ENCODE data around the gene LRRN2. TPM values are rescaled to one million over a fixed set of nuclear protein-coding genes. Genes with fewer than 3 reads are reported as not detected.

LRRN2 gene
- total RNA-seq, 5 donors from 2014 or later (not counting 1 experiment from before 2014, with no cell fraction given): 0.03 TPM; not detected in 4

DNA sequence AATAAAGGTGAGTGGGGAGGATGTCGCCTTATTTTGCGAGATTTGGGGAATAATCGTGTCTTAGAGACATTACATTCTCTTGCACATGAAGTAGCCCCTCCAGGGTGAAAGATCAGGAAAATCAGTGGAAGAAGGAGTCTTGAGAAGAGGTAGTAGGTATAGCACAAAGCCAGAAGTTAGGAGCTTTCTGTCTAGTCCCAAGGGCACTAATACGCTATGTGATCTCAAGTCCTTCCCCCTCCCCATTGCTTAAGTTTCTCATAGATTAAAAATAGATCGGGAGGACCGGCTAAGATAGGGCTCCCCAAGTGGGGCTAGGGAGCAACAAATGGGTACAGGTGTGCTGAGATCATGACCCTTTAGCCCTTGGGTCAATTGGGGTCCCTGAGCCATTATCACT is 13.5 kb downstream of the LRRN2 start:
- ATAC-seq (replicated peaks in 1 of 4) (no peak), DNase-seq (no peak)
- WGBS (ENCODE audit: insufficient coverage): 91% methylated on average over 3 of the region's 6 CpGs
- H3K9me3 ChIP-seq: no peaks in the 10 kb centered on the region
- ChIA-PET CTCF (interaction anchor here in 1 of 2 donors (0.6 kb wide), 1 partner anchor 12 kb away, joined by 3 read pairs; no protein-coding TSS in a partner anchor), POLR2A (no interaction called here)
- Mint-ChIP-seq H3K4me3 (no peak overlapping the region), H3K9me3 (no peaks in the 10 kb centered on the region), H3K36me3 (no peaks in the 10 kb centered on the region), H3K4me1 (no peaks in the 10 kb centered on the region), H3K27ac (no peak overlapping the region), H3K27me3 (peaks cover 0 to 3% of the 10 kb centered on the region in 2 donors)
- H3K36me3 ChIP-seq (ENCODE audit: control insufficient read depth in 2 of 2, extremely low read depth in 1 of 2, insufficient read depth in 1 of 2, low read length in 1 of 2): no peaks in the 10 kb centered on the region
- no peaks in the 10 kb centered on the region for H3K4me1 ChIP-seq (ENCODE audit: control insufficient read depth in 1 of 2, extremely low read depth in 1 of 2, insufficient read depth in 2 of 2, low read length in 2 of 2)
- peaks cover 0 to 18% of the 10 kb centered on the region in 2 experiments for H3K27me3 ChIP-seq (replicated peaks in 1 of 2; ENCODE audit: control insufficient read depth in 2 of 2, extremely low read depth in 1 of 2, insufficient read depth in 2 of 2, low read length in 1 of 2)
- no peak overlapping the region for H3K27ac ChIP-seq (ENCODE audit: low read length)
- no peak overlapping the region for H3K4me3 ChIP-seq (ENCODE audit: control insufficient read depth in 1 of 2, extremely low read depth in 1 of 2, low read length in 1 of 2)

DNA sequence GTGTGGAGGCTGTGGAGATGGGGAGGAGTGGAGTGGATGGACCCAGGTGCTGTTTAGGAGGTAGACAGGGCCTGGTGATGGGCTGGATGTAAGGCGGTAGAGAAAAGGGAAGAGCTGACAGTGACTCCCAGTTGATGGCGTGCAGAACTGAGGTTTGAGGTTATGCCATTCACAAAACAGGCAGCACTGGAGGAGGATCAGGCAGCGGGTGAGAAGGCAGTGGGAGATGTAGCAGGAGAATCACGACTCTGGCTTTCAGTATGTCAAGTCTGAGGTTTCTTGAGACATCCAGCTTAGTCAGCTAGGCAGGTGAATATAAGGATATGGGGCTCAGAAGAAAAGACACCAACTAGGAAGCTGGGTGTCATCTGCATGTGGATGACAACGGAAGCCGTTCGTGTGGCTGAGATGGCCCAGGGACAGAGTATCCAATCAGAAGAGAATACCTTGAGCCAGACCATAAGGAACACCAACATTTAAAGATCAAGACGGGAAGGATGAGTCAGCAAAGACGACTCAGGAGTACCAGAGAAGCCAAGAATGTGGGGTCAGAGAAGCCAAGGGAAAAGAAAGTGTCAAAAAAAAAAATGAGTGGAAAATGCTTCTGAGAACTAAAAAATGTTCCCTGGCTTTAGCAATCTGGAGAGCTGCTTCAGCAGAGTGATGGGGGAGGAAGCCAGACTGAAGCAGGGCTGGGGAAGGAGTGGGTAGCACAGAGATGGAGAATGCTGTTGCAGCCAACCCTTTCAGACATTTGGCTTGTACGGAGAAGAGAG is 15.2 kb downstream of the LRRN2 start:
- no peak for ATAC-seq (replicated peaks in 1 of 4)
- Histone ChIP-seq H3K4me3 (ENCODE audit: control insufficient read depth in 1 of 2, extremely low read depth in 1 of 2, low read length in 1 of 2) (no peak overlapping the region), H3K27me3 (replicated peaks in 1 of 2; ENCODE audit: control insufficient read depth in 2 of 2, extremely low read depth in 1 of 2, insufficient read depth in 2 of 2, low read length in 1 of 2) (peaks cover 0 to 18% of the 10 kb centered on the region in 2 experiments), H3K27ac (ENCODE audit: low read length) (no peak overlapping the region), H3K36me3 (ENCODE audit: control insufficient read depth in 2 of 2, extremely low read depth in 1 of 2, insufficient read depth in 1 of 2, low read length in 1 of 2) (no peaks in the 10 kb centered on the region), H3K4me1 (ENCODE audit: control insufficient read depth in 1 of 2, extremely low read depth in 1 of 2, insufficient read depth in 2 of 2, low read length in 2 of 2) (no peaks in the 10 kb centered on the region), H3K9me3 (no peaks in the 10 kb centered on the region)
- H3K27me3 Mint-ChIP-seq: peaks cover 0 to 1% of the 10 kb centered on the region in 2 donors
- 58% methylated on average over 7 of the region's 10 CpGs for WGBS (ENCODE audit: insufficient coverage)
- H3K4me1 Mint-ChIP-seq: no peaks in the 10 kb centered on the region
- no peaks in the 10 kb centered on the region for H3K9me3 Mint-ChIP-seq
- H3K4me3 Mint-ChIP-seq: no peak overlapping the region
- DNase-seq: no peak
- POLR2A ChIA-PET: no interaction called here
- H3K36me3 Mint-ChIP-seq: no peaks in the 10 kb centered on the region
- no peak overlapping the region for H3K27ac Mint-ChIP-seq
- CTCF ChIA-PET: no interaction called here

GRCh38 chr1:204669579-204669978 is 16.0 kb downstream of the LRRN2 start:
- no peak for ATAC-seq (replicated peaks in 1 of 4)
- ChIA-PET CTCF (no interaction called here), POLR2A (no interaction called here)
- Mint-ChIP-seq H3K4me1 (no peaks in the 10 kb centered on the region), H3K4me3 (no peak overlapping the region), H3K9me3 (no peaks in the 10 kb centered on the region), H3K36me3 (no peaks in the 10 kb centered on the region), H3K27ac (no peak overlapping the region), H3K27me3 (peaks cover 0 to 4% of the 10 kb centered on the region in 2 donors)
- Histone ChIP-seq H3K9me3 (no peaks in the 10 kb centered on the region), H3K36me3 (ENCODE audit: control insufficient read depth in 2 of 2, extremely low read depth in 1 of 2, insufficient read depth in 1 of 2, low read length in 1 of 2) (no peaks in the 10 kb centered on the region), H3K27me3 (replicated peaks in 1 of 2; ENCODE audit: control insufficient read depth in 2 of 2, extremely low read depth in 1 of 2, insufficient read depth in 2 of 2, low read length in 1 of 2) (peaks cover 0 to 22% of the 10 kb centered on the region in 2 experiments), H3K4me1 (ENCODE audit: control insufficient read depth in 1 of 2, extremely low read depth in 1 of 2, insufficient read depth in 2 of 2, low read length in 2 of 2) (no peaks in the 10 kb centered on the region), H3K27ac (ENCODE audit: low read length) (no peak overlapping the region), H3K4me3 (ENCODE audit: control insufficient read depth in 1 of 2, extremely low read depth in 1 of 2, low read length in 1 of 2) (no peak overlapping the region)
- 0% methylated on average over 1 of the region's 1 CpG for whole genome bisulfite sequencing (ENCODE audit: insufficient coverage)
- no peak for DNase-seq

- no peak for ATAC-seq (replicated peaks in 1 of 4)
- no peak overlapping the region for H3K27ac Mint-ChIP-seq
- Histone ChIP-seq H3K4me3 (ENCODE audit: control insufficient read depth in 1 of 2, extremely low read depth in 1 of 2, low read length in 1 of 2) (no peak overlapping the region), H3K4me1 (ENCODE audit: control insufficient read depth in 1 of 2, extremely low read depth in 1 of 2, insufficient read depth in 2 of 2, low read length in 2 of 2) (no peaks in the 10 kb centered on the region), H3K27ac (ENCODE audit: low read length) (no peak overlapping the region), H3K36me3 (ENCODE audit: control insufficient read depth in 2 of 2, extremely low read depth in 1 of 2, insufficient read depth in 1 of 2, low read length in 1 of 2) (no peaks in the 10 kb centered on the region), H3K9me3 (no peaks in the 10 kb centered on the region), H3K27me3 (replicated peaks in 1 of 2; ENCODE audit: control insufficient read depth in 2 of 2, extremely low read depth in 1 of 2, insufficient read depth in 2 of 2, low read length in 1 of 2) (peaks cover 0 to 24% of the 10 kb centered on the region in 2 experiments)
- ChIA-PET CTCF (no interaction called here), POLR2A (no interaction called here)
- 76% methylated on average over 4 of the region's 6 CpGs for WGBS (ENCODE audit: insufficient coverage)
- H3K4me3 Mint-ChIP-seq: no peak overlapping the region
- H3K36me3 Mint-ChIP-seq: no peaks in the 10 kb centered on the region
- DNase-seq: no peak
- no peaks in the 10 kb centered on the region for H3K9me3 Mint-ChIP-seq
- peaks cover 9 to 12% of the 10 kb centered on the region in 2 donors for H3K27me3 Mint-ChIP-seq
- no peaks in the 10 kb centered on the region for H3K4me1 Mint-ChIP-seq
Measured at GRCh38 chr1:204664384-204664651, 21.2 kb downstream of the LRRN2 start.

DNA sequence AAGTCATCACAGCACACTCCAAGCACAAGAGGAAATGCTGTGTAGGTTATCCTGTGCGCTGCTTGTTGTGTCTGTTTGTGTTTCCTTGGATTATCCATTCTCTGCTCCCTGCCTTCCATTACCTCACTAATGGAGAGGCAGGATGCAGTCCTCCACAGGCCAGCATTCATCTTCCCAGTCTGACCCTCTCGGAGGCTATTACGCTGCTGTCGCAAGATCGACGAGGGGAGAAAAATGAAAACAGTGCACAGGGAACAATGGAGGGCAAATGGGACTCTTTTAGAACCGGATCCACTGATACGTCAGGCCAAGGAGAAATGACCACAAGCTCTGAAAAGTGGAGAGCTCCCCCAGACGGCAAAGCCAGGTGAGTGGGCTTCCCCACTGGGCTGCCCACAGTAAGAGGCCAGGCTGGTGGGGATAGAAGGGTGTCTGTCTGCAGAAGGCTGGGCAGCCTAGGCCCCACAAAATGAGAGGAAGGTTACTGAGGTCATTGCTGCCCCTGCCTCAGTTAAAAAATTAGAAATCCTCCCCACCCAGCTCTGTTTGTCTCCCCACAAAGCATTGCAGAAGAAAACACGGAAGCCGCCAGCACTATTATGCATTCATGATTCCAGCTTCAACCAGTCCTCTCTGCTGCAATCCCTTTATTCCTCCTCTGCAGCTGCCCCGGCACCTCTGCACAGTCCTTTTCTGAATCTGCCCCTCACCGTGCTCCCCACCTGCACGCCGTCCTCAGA is 21.7 kb downstream of the LRRN2 start:
- H3K4me3 ChIP-seq (ENCODE audit: control insufficient read depth in 1 of 2, extremely low read depth in 1 of 2, low read length in 1 of 2): no peak overlapping the region
- ATAC-seq (replicated peaks in 1 of 4) (no peak), DNase-seq (no peak)
- no peak overlapping the region for H3K27ac Mint-ChIP-seq
- H3K4me1 ChIP-seq (ENCODE audit: control insufficient read depth in 1 of 2, extremely low read depth in 1 of 2, insufficient read depth in 2 of 2, low read length in 2 of 2): no peaks in the 10 kb centered on the region
- H3K27me3 Mint-ChIP-seq: peaks cover 9 to 12% of the 10 kb centered on the region in 2 donors
- H3K4me3 Mint-ChIP-seq: no peak overlapping the region
- no peaks in the 10 kb centered on the region for H3K36me3 ChIP-seq (ENCODE audit: control insufficient read depth in 2 of 2, extremely low read depth in 1 of 2, insufficient read depth in 1 of 2, low read length in 1 of 2)
- H3K27me3 ChIP-seq (replicated peaks in 1 of 2; ENCODE audit: control insufficient read depth in 2 of 2, extremely low read depth in 1 of 2, insufficient read depth in 2 of 2, low read length in 1 of 2): peaks cover 0 to 26% of the 10 kb centered on the region in 2 experiments
- no peaks in the 10 kb centered on the region for H3K9me3 Mint-ChIP-seq
- no peaks in the 10 kb centered on the region for H3K9me3 ChIP-seq
- no peaks in the 10 kb centered on the region for H3K4me1 Mint-ChIP-seq
- no peaks in the 10 kb centered on the region for H3K36me3 Mint-ChIP-seq
- CTCF ChIA-PET: no interaction called here
- 94% methylated on average over 10 of the region's 15 CpGs for WGBS (ENCODE audit: insufficient coverage)
- POLR2A ChIA-PET: no interaction called here
- no peak overlapping the region for H3K27ac ChIP-seq (ENCODE audit: low read length)

GRCh38 chr1:204662530-204662929 is 23.0 kb downstream of the LRRN2 start:
- ATAC-seq (replicated peaks in 1 of 4) (no peak), DNase-seq (no peak)
- Mint-ChIP-seq H3K9me3 (no peaks in the 10 kb centered on the region), H3K4me1 (no peaks in the 10 kb centered on the region), H3K27ac (no peak overlapping the region), H3K27me3 (peaks cover 9 to 11% of the 10 kb centered on the region in 2 donors), H3K36me3 (no peaks in the 10 kb centered on the region), H3K4me3 (no peak overlapping the region)
- ChIA-PET CTCF (no interaction called here), POLR2A (no interaction called here)
- Histone ChIP-seq H3K4me3 (ENCODE audit: control insufficient read depth in 1 of 2, extremely low read depth in 1 of 2, low read length in 1 of 2) (no peak overlapping the region), H3K36me3 (ENCODE audit: control insufficient read depth in 2 of 2, extremely low read depth in 1 of 2, insufficient read depth in 1 of 2, low read length in 1 of 2) (no peaks in the 10 kb centered on the region), H3K27ac (ENCODE audit: low read length) (no peak overlapping the region), H3K27me3 (replicated peaks in 1 of 2; ENCODE audit: control insufficient read depth in 2 of 2, extremely low read depth in 1 of 2, insufficient read depth in 2 of 2, low read length in 1 of 2) (peaks cover 0 to 21% of the 10 kb centered on the region in 2 experiments), H3K4me1 (ENCODE audit: control insufficient read depth in 1 of 2, extremely low read depth in 1 of 2, insufficient read depth in 2 of 2, low read length in 2 of 2) (no peaks in the 10 kb centered on the region), H3K9me3 (no peaks in the 10 kb centered on the region)

All from T-cell (primary cell).